ENCODE measurements around the gene AAK1. TPM values are rescaled to one million over a fixed set of nuclear protein-coding genes. Genes with fewer than 3 reads are reported as not detected.
"Not testable (repeated sequence)": the region's sequence is repeated elsewhere in the genome, so short reads cannot be mapped to it uniquely, and the experiment has no call there.

The AAK1 gene
- total RNA-seq, 1 donor from 2014 or later: 18.5 TPM

DNA sequence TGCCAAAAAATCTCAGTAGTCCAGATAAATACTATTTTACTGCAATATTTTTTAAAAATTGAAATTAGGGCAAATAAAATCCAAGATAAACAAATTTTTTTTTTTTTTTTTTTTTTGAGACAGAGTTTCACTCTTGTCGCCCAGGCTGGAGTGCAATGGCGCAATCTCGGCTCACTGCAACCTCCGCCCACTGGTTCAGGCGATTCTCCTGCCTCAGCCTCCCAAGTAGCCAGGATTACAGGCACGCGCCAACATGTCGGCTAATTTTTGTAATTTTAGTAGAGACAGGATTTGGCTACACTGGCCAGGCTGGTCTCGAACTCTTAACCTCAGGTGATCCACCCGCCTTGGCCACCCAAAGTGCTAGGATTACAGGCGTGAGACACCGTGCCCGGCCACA is 68.2 kb downstream of the AAK1 start:
- not testable (repeated sequence) for DNase-seq (ENCODE audit: low read depth in 2 of 2)

DNA sequence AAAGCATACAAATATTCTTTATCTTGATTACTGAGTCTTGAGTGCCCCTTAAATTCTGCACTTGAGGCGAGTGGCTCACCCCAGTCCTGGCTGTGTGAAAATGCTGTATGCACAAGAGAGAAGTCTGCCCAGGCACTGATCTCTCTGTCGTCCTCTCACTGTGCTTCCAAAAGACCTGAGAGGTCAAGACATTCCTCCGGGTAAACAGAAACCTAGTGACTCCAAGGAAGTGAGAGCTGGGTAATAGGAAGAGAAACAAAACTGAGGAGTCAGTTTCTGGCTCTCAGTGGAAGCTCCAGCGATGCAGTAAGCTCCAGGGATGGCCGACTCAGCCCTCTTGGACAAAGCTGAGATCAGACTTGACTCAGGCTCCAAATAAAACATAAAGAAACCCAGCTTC is 70.9 kb downstream of the AAK1 start:
- DNase-seq (ENCODE audit: low read depth in 2 of 2): peak in 1 of 2 donors; percentile 77

DNA sequence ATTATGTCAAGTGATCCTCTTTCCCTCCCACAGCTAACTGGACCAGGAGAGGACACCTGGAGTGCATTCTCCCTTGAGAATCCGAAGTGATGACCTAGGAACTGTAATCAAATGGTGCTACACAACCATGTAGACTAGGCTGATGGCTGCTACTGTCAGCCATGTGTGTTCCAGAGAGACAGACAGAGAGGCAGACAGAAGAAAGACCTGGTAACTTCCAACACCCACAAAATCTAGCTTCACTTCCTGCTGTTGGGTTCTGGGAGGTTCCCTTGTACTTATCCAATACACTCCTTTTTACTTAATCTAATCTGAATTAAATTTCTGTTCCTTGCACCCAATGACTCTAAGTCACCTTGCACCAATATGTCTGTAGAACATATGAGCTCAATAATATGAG is 72.3 kb downstream of the AAK1 start:
- no peak for DNase-seq (ENCODE audit: low read depth in 2 of 2)

DNA sequence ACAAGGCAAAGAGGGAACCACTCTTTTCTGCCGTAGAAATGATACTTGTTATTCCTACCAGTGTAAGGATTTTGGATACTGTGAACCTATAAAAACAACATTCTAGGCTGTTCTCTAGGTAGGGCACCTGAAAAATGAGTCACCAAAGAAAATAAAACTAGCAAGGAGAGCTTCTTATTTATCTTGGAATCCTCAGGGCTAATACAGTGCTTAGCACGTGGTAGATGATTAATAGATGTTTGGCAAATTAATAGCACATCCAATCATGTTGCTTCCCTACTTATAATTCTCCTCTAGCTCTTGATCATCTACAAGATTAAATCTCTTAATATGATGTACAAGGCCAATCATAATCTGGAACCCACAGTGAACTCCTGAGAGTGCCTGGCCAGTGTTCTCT is 73.1 kb downstream of the AAK1 start:
- DNase-seq (ENCODE audit: low read depth in 2 of 2): no peak

DNA sequence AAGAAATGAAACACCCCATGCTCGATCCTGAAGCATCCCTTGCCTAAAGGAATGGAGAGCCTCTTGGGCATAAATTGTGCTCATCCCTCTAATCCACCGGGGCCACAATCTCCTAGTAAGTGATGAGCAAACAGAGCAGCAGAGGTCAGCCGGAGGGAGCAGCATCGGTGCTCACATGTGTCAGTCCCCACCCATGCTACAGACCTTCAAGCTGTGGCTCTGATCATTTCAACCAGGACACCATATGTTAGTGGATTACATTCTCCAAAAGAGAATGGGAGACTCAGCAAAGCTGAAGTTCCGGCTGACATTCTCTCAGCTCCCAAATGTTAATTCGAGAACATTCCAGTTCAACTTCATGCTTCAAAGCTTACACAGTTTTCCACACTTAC is 75.6 kb downstream of the AAK1 start:
- no peak for DNase-seq (ENCODE audit: low read depth in 2 of 2)

DNA sequence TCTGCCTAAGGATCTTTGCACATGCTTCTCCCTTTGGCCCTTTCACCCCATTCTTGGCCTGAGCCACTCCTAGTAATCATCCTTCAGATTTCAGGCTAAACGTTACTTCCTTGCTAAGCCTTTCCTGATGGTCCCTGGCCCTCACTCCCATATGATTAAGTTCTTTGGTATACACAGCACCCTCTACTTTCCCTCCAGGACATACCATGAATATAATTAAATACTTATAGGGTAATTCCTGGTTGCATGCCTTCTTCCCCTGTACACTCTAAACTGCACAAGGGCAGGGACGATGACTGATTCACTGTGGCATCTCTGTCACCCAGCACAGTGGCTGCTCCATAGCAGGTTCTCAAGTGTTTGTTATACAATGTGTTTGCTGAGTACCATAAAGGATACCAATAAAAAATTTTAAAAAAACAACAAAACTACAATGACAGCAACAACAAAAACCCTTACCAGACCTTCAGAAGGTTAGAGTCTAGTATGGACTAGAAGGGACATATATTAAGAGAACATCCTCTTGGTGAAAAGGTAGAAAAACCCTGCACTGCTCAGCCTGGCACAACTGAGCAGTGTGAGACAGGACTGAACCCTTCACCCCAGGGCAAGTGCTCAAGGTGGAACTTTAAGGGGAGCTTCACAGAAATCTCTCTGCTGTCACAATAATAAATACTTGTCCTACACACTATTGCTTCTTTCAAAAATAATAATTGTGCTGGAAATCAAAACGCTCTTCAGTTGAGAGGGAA is 76.2 kb downstream of the AAK1 start:
- DNase-seq (ENCODE audit: low read depth in 2 of 2): no peak

DNA sequence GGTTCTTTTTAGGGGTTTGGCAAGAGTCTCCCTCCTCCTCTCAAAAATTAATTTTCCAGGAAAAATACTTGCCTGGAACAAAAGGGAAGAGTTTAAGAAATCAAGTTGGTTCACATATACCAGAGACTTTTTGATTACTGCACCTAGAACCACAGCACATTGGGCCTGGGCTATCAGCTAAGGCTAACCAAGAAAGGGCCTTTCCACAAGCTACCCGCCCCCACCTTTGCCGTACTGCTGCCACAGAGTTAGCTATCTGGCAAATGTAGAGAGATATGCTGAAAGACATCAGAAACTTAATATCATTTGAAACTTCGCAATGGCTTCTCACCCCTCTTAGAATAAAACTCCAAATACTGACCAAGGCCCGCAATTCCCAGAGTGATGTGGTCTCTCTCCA is 76.9 kb downstream of the AAK1 start:
- no peak for DNase-seq (ENCODE audit: low read depth in 2 of 2)

DNA sequence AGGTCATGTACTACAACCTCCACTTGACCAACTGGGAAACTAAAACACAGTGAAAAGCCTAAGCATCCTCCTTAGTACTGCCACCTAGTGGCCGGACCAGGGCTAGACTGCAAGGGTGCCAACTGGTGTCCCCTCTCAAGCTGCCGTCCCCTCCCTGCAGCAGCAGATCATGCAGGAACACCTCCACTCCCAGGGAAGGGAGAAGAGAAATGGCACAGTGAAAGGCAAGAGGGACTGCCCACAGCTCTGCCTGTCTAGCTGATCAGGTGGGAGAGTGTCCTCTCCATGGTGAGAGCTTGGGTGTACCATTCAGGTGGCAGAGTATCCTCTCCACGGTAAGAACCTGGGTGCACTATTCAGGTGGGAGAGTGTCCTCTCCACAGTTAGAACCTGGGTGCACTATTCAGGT is 78.1 kb downstream of the AAK1 start:
- peak; percentile 49 to 60 for DNase-seq (ENCODE audit: low read depth in 2 of 2)

DNA sequence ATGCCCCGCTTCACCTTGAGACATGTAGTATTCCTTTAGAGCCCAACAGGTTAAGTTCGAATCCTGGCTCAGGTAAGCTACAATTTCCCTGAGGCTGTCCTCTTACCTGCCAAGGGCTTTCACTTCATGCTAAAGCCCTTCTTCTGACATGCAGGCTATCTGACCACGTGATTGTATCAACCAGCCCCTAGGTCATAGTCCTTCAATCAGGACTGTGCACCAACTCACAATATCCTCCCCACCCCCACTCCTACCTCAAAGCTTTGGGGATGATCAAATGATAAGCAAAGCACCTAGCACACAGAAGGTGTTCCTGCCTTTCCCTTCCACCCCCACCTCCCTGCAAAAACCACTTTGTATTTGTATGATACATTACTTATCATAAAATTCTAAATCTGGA is 78.9 kb downstream of the AAK1 start:
- no peak for DNase-seq (ENCODE audit: low read depth in 2 of 2)

DNA sequence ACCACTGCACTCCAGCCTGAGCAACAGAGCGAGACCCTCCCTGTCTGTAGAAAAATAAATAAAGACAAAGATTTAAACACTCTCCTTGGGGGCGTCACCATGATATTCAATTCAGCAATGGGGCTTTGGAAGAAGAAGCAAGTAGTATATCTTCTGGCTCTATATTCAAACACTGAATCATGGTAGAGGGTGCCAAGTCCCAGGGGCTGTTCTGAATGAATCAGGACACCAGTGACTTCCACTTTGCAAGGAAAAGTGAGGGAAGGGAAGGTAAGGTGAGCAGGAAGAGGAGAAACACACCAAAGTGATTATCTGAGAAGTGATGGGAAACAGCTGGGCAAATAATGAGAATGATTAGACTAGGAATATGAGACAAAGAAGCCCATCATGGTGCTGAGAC is 80.5 kb downstream of the AAK1 start:
- no peak for DNase-seq (ENCODE audit: low read depth in 2 of 2)

DNA sequence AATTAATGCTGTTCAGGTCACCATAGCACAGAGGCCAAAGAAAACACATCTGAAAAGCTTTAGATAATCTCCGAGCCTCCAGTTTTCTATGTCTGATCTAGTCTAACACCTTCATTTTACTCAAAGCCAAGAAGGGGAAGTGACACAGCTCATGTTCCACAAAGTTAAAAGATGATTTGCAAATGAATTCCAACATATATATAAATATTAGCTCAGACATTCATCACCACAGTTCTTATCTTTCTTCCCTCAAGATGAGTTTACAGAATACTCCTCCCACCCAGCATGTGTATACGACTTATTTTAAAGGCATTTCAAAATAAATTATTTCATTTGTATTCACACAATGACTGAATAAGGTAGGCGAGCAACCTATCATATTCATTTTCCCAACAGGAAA is 82.4 kb downstream of the AAK1 start:
- DNase-seq (ENCODE audit: low read depth in 2 of 2): no peak

DNA sequence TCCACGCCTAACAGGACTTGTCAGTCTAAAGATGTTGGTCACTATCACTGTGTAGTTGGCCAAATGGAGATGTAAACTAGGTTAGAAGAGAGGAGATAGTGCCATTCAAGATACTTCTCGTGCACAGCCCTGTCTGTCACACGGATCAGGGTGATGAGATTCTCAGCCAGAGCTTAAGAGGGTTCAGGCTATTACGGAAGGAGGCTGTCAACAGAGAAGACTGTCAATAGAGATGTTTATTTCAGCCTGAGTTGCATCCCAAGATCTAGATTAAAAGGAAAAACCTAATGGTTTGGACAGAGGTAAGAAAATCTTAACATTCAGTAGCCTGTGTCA is 83.4 kb downstream of the AAK1 start:
- no peak for DNase-seq (ENCODE audit: low read depth in 2 of 2)

DNA sequence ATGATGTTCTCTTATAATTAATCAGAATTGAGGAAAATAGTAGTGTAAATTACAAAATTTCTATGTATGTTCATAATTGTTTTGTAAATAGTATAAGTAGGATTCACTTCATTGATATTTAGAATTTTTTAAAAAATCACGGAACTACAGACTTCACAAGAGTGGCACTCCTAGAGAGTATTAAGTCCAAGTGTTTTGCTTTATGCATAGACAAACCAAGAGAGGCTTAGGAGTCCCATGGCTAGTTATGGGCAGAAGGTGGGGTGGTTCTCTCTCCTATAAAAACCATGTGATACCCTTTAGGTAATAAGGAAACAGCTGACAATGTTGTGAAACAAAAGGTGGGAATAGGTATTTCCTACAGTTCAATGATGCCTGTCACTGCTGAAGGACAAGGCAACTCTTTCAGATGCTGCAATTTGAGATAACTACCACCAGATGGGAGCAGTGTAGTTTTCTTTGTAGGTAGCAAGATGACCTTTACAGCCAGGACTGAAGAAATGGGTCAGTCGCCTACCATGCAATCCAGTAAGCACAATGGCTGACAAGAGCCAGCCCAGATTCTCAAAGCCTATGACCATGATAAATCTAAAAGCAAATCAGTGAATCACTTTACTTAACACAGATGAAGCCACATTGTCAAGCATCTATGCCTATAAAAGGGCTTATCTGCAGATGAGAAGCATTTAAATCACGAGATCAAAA is 83.9 kb downstream of the AAK1 start:
- peak; percentile 80 to 83 for DNase-seq (ENCODE audit: low read depth in 2 of 2)

DNA sequence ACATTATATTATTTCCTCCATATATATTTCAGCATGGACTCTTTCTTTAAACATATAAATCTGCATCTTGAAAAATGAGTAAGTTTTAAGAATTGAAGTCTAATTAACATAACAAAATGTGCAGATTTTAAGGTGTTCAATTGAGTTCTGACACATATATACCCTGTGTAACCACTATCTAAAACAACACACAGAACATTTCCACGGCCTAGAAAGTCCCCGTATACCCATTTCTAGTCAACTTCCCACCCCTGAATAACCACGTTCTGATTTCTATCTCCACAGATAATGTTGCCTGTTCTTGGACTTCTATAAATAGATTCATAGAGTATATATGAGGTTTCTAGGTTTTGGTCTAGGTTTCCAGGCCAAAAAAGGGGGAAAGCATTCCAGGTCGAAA is 87.5 kb downstream of the AAK1 start:
- no peak for DNase-seq (ENCODE audit: low read depth in 2 of 2)

DNA sequence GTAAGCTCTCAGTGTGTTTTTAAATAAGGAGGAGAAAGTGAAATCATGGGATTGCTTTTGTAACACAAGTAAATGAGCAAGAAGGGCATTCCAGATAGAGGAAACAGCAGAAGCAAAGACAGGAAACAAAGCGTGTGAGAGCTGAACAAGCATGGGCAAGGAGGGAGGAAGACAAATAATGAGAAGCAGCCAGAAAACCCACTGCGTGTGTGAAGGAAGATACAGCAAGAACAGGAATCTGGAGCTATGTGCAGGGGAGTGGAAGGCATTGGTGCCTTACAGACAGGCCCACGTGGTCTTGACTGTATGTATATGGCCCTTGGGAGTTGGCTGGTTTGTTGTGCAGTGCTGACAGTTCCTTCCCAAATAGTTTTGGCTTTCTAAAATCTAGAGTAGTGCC is 88.6 kb downstream of the AAK1 start:
- peak in 1 of 2 donors; percentile 88 for DNase-seq (ENCODE audit: low read depth in 2 of 2)

DNA sequence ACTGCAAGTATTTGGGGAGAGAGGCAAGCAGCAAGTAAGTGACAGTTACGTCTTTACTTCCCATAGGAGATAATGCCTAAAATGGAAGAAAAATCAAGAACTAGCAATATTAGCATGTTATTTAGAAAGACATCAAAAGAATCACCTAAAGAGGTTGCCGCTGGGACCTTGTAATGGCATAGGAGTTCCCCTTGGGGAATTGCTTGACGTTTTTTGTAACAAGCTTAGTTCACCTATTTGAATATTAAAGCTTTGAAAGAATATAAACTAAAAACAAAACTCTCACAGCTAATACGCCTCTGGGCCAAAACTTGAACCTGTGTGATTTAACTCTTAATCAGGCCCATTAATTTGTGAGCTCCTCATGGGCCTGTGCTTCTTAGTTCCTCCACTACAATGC is 89.0 kb downstream of the AAK1 start:
- DNase-seq (ENCODE audit: low read depth in 2 of 2): no peak

DNA sequence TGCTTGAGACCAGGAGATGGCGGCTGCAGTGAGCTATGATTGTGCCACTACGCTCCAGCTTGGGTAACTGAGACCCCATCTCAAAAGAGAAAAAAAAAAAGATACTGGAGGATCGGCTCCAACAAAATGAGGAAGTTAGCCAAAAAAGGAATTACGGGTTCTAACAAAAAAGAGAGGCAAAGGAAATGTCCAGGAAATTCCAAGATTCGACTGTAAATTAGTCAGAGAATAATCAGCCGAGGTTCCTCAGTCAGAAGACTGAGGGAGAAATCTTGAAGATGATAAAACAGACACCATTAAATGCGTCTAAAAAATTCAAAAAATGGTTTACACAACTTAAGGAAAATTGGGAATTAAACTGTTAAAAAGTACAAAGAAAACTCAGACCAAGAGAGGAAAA is 89.5 kb downstream of the AAK1 start:
- peak in 1 of 2 donors; percentile 26 for DNase-seq (ENCODE audit: low read depth in 2 of 2)

DNA sequence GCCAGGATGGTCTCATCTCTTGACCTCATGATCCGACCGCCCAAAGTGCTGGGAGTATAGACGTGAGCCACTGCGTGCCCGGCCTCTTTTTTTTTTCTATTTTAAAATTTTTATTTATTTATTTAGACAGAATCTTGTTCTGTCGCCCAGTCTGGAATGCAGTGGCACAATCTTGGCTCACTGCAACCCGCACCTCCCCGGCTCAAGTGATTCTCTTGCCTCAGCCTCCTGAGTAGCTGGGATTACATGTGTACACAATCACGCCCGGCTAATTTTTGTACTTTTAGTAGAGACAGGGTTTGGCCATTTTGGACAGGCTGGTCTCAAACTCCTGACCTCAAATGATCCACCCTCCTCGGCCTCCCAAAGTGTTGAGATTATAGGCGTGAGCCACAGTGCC is 93.0 kb downstream of the AAK1 start:
- not testable (repeated sequence) for DNase-seq (ENCODE audit: low read depth in 2 of 2)

DNA sequence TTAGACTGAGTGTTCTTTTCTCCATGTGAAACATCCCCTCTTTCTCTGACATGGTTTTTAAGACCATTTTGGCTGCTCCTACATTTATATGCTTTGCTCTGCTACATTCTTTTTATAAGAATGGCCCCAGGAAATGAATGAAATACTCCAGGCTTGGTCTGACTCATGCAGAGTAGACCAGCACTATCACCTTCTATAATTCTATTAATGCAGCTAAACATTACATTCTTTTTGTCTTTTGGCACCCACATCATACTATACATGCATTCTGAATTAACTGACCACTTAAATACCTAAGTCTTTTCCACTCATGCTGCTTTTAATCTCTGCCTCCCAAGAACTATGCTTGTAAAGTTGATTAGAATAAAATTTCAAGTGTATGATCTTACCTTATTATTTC is 94.1 kb downstream of the AAK1 start:
- peak; percentile 6 to 53 for DNase-seq (ENCODE audit: low read depth in 2 of 2)

DNA sequence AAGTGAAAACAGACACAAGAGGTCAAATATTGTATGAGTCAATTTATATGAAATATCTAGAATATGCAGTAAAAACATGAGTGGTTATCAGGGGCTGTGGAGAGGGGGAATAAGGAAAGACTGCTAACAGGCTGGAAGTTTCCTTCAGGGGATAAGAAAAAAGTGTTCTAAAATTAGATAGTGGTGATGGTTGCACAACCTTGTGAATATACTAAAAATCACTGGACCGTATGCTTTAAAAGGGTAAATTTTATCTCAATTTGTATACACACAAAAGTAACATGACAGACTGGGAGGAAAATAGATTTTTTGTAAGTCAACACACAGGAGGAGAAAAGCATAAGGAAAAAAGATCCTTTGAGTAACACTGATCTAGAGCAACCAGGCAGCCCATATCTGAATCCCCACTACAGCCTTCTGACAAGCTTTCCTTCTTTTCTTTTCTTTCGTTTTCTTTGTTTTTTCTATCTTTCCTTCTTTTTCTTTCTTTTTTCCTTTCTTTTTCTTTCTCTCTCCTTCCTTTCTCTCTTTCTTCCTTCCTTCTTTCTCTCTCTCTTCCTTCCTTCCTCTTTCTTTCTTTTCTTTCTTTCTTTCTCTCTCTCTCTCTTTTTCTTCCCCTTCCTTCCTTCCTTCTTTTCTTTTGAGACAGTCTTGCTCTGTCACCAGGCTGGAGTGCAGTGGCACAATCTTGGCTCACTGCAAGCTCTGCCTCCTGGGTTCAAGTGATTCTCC is 95.4 kb downstream of the AAK1 start:
- DNase-seq (ENCODE audit: low read depth in 2 of 2): no peak

DNA sequence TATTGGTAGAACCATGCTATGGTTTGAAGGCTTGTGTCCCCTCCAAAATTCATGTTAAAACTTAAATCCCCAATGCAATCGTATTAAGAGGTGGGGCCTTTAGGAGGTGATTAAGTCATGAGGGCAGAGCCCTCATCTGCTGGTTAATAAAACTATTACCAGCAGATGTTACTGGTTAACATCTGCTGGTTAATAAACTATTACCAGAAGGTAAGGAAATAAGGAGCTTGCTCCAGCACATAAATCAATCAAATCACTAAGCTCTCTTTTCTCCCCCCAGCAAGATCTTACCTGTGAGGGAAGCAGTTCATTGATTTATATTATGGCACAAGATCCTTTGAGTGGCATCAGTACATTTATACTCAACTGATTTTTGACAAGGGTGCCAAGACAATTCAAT is 96.9 kb downstream of the AAK1 start:
- DNase-seq (ENCODE audit: low read depth in 2 of 2): no peak

DNA sequence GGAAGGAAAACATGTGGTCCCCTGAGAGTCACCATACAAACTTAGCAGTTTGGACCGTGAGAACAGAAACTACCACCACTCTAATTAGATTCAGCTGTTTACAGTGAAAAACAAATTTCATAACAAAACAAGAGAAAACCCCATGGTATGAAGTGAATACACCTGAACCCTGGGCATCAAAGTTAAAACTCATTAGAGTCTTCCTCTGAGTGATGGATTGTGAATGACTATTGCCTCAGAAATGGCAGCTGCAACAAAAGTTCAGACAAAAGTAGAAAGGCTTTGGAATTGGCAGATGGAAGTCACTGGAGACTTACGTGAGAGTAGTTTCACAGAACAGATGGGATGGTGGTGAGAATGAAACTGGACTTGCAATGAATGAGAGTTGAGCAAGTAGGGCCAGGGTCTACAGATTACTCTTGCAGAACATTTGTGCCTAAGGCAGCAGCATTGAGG is 98.0 kb downstream of the AAK1 start:
- DNase-seq (ENCODE audit: low read depth in 2 of 2): no peak

DNA sequence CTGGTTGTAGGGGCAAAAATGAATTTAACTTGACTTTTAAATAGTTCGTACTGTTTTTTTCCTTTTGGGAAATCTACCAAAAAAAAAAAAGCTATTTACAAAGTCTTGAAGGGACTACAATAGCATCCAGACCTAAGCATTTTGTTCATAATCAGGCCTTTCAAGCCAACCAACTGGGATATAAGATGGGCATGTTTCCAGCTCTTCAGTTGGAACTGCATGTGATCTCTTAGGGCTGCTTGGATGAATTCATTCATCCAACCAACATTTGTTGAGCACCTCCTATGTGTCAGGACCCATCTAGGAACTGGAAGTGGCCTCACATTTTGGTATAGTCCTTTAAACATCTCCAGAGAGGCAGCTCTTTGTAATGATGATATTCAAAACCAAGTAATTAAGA is 98.6 kb downstream of the AAK1 start:
- DNase-seq (ENCODE audit: low read depth in 2 of 2): no peak
